K562 (cell line): Measurements from ENCODE around the gene TAS2R39. TPM values are rescaled to one million over a fixed set of nuclear protein-coding genes. Genes with fewer than 3 reads are reported as not detected.
A peak's percentile ranks its signal among the peaks of the same experiment; 100 is the strongest.

Source experiments
- ATAC-seq: fragments of 200-7000 bp; cut with Tn5 transposase; 3 replicates; pipeline ENCODE4 v1.9.1; 2020; ENCODE audit warnings: moderate library complexity
- BruUV-seq: library from RNA; stranded (reverse); fragments of 400-500 nt; replicated peaks from 2 replicates; lab custom pipeline; 2021; lab: Mats Ljungman, UMichigan
- CTCF ChIA-PET: fragments of 300-600 bp; formaldehyde crosslinking; extraction: SDS; loops from one replicate; lab custom pipeline; 2021; ENCODE audit warnings: low intra/inter-chr PET ratio; lab: Yijun Ruan, JAX
- POLR2A ChIA-PET: fragments of 300-600, 350-650 bp; sonication (Branson Sonifier 250); formaldehyde crosslinking; extraction: SDS; loops from one replicate; lab custom pipeline; 2021; ENCODE audit warnings: antibody characterized with exemption, inconsistent platforms; lab: Yijun Ruan, JAX
- DNase-seq, 4 experiments: peaks; one replicate each; pipeline versions ENCODE4 v3.0.0 to v3.0.0-alpha.2; 2011 to 2018; ENCODE audit warnings: low spot score in 3 of 4, mixed read lengths in 3 of 4; ENCODE audit errors: extremely low read depth in 1 of 4
- FAIRE-seq: peaks from 2 replicates; lab custom pipeline; 2011; peaks lifted over from hg19 to GRCh38; lab: Jason Lieb, UNC
- H2AFZ ChIP-seq: 2 replicates; pipeline ENCODE4 v1.6.0; 2011; ENCODE audit warnings: low read depth, low read length, control low read depth, inconsistent platforms
- H3K27ac ChIP-seq: fragments of 200-600 bp; 3 replicates; pipeline ENCODE4 v1.8.0; 2011; ENCODE audit warnings: low read depth, mild to moderate bottlenecking, control low read depth, inconsistent platforms, low read length, moderate library complexity, mixed read lengths; ENCODE audit errors: extremely low read depth
- H3K27me3 ChIP-seq, 2 experiments: fragments of 300-600 bp in 1 of 2; 2 replicates in 1 of 2; 3 replicates in 1 of 2; pipeline versions ENCODE4 v1.6.0 to v1.8.0; 2011; ENCODE audit warnings: inconsistent platforms in 2 of 2, low read length in 2 of 2, mild to moderate bottlenecking in 1 of 2, mixed read lengths in 1 of 2, moderate library complexity in 1 of 2; ENCODE audit not compliant: control insufficient read depth in 2 of 2, insufficient read depth in 2 of 2
- H3K36me3 ChIP-seq: fragments of 300-600 bp; 3 replicates; pipeline ENCODE4 v1.8.0; 2011; ENCODE audit warnings: mild to moderate bottlenecking, low read length, inconsistent platforms; ENCODE audit not compliant: control insufficient read depth, insufficient read depth
- H3K4me1 ChIP-seq, 2 experiments: fragments of 200-600 bp in 1 of 2; replicated peaks in 1 of 2; 2 replicates in 1 of 2; 3 replicates in 1 of 2; pipeline versions ENCODE4 v1.5.1 to v1.8.0; 2011; ENCODE audit warnings: inconsistent platforms in 2 of 2, low read length in 2 of 2, mild to moderate bottlenecking in 1 of 2, mixed read lengths in 1 of 2, moderate library complexity in 1 of 2; ENCODE audit not compliant: control insufficient read depth in 2 of 2, insufficient read depth in 2 of 2
- H3K4me2 ChIP-seq: 2 replicates; pipeline ENCODE4 v1.6.1; 2011; ENCODE audit warnings: low read length, control low read depth, inconsistent platforms, mixed read lengths; ENCODE audit not compliant: insufficient read depth
- H3K4me3 ChIP-seq: fragments of 200-600 bp; sonication (generic), shearing (Covaris generic); 2 replicates; pipeline ENCODE4 v1.5.1; 2016; ENCODE audit warnings: control low read depth, inconsistent platforms
- H3K79me2 ChIP-seq: fragments of 200-600 bp; 3 replicates; pipeline ENCODE4 v1.8.0; 2011; ENCODE audit warnings: low read length, inconsistent platforms; ENCODE audit not compliant: control insufficient read depth, insufficient read depth
- H3K9ac ChIP-seq, 2 experiments: 2 replicates each; pipeline versions ENCODE4 v1.6.0 to v1.6.1; 2011; ENCODE audit warnings: low read depth in 2 of 2, low read length in 2 of 2, control low read depth in 1 of 2, inconsistent platforms in 1 of 2, mild to moderate bottlenecking in 1 of 2, mixed read lengths in 1 of 2; ENCODE audit not compliant: insufficient read depth in 1 of 2
- H3K9me1 ChIP-seq: one replicate; pipeline ENCODE4 v1.6.0; 2011; ENCODE audit warnings: inconsistent platforms, mild to moderate bottlenecking, low read length, moderate library complexity; ENCODE audit not compliant: control insufficient read depth, insufficient read depth
- H3K9me3 ChIP-seq: replicated peaks from 2 replicates; pipeline ENCODE4 v1.5.1; 2011; ENCODE audit warnings: low read depth, low read length, inconsistent platforms; ENCODE audit not compliant: control insufficient read depth, insufficient read depth
- H4K20me1 ChIP-seq: replicated peaks from 2 replicates; pipeline ENCODE4 v1.6.1; 2011; ENCODE audit warnings: low read length, inconsistent platforms, mixed read lengths; ENCODE audit not compliant: control insufficient read depth, insufficient read depth
- BRF1 ChIP-seq: IDR thresholded peaks from 3 replicates; pipeline ENCODE4 v1.6.1; 2011; ENCODE audit warnings: borderline replicate concordance, mild to moderate bottlenecking; ENCODE audit not compliant: insufficient read length; ENCODE audit errors: extremely low read depth
- CBFA2T2 ChIP-seq: fragments of 450-650 bp; conservative IDR thresholded peaks from 2 replicates; pipeline ENCODE4 v1.6.1; 2017; ENCODE audit warnings: mild to moderate bottlenecking
- SIN3A ChIP-seq, 2 experiments: fragments of 150-350 bp in 1 of 2; IDR thresholded peaks; 2 replicates each; pipeline ENCODE4 v1.6.1; 2011 to 2016; ENCODE audit warnings: borderline replicate concordance in 2 of 2, low read depth in 2 of 2, low read length in 2 of 2, mild to moderate bottlenecking in 2 of 2, moderate library complexity in 2 of 2; ENCODE audit not compliant: control insufficient read depth in 1 of 2
- YY1 ChIP-seq, 3 experiments: IDR thresholded peaks; 2 replicates each; pipeline ENCODE4 v1.6.1; 2011; ENCODE audit warnings: low read length in 2 of 3, mild to moderate bottlenecking in 2 of 3, moderate library complexity in 2 of 3, borderline replicate concordance in 1 of 3, control low read depth in 1 of 3, low read depth in 1 of 3; ENCODE audit not compliant: insufficient read depth in 3 of 3, insufficient replicate concordance in 2 of 3, control insufficient read depth in 1 of 3, insufficient read length in 1 of 3; ENCODE audit errors: extremely low read depth in 1 of 3
- ZNF316 ChIP-seq: fragments of 450-650 bp; IDR thresholded peaks from 2 replicates; pipeline ENCODE4 v1.6.1; 2016
- WGBS: fragments of 100-300 bp; shearing (Covaris generic); methylation state at CpG from one replicate; pipeline ENCODE4 v1.1.6; 2016; ENCODE audit warnings: low coverage, mixed read lengths; ENCODE audit not compliant: insufficient coverage; ENCODE audit errors: missing lambda C conversion rate; 5-methylcytosine and 5-hydroxymethylcytosine counted together
- in situ Hi-C: fragments of 300-500 bp; cut with MboI; formaldehyde crosslinking; loops from 4 replicates; pipeline ENCODE4 v1.15.0; 2018; ENCODE audit warnings: inconsistent platforms, mixed read lengths
- intact Hi-C: fragments of 100-400 bp; cut with micrococcal nuclease; formaldehyde crosslinking; loops from 2 replicates; pipeline ENCODE4 v1.14.2; 2022
- polyA plus RNA-seq, 8 experiments: library from polyadenylated mRNA; depleted of rRNA in 4 of 8; stranded (reverse) in 5 of 8; unstranded in 3 of 8; fragments of >200 nt; fragmentation: Nextera tagmentation in 2 of 8; fragmentation: Illumina TruSeq in 1 of 8; extraction: Ambion mirVana in 2 of 8; extraction: Trizol in 1 of 8; gene quantifications; 2 replicates each; pipeline versions ENCODE4 v1.2.1 to v1.2.3, GENCODE V29; 2011 to 2014; ENCODE audit warnings: inconsistent platforms in 1 of 8, missing spikeins in 1 of 8
- total RNA-seq, 7 experiments: library from RNA; depleted of rRNA in 6 of 7; stranded (reverse); fragments of >200 nt in 6 of 7; fragmentation: Illumina TruSeq in 2 of 7; extraction: Trizol in 2 of 7; gene quantifications; 2 replicates each; pipeline versions ENCODE4 v1.2.1 to v1.2.3, GENCODE V29; 2011 to 2021; ENCODE audit warnings: low replicate concordance in 1 of 7
- TF ChIP-seq, protein P1 (sequence below): fragments of 450-650 bp; formaldehyde crosslinking; IDR thresholded peaks from 2 replicates; pipeline ENCODE4 v1.4.0; 2020; ENCODE audit warnings: mild to moderate bottlenecking, mixed read lengths
- TF ChIP-seq, protein P2 (sequence below): sonication (generic); formaldehyde crosslinking; IDR thresholded peaks from 2 replicates; pipeline ENCODE4 v1.8.0; 2022; ENCODE audit warnings: mild to moderate bottlenecking, missing genetic modification reagents

Gene TAS2R39
- total and polyA plus RNA-seq, 9 of the 15 experiments (the other 6 are each of a cell fraction or from before 2014, with no cell fraction given), result not detected

DNA sequence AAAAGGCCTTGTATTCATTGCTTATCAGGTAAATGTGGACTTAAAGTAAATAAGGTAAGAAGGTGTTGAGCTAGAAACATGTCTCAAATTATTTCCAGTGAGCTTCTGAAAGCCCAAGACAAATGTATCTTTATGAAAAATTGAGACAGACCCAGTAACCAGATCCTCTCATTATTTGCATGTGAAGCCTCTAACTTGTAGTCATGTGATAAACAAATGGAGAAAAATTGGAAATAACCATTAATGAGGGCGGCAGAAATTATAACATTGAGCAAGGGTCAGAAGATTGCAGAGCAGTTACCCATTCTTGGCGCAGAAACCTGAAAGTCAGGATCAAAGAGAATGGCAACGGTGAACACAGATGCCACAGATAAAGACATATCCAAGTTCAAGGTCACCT lies 38.5 kb downstream of the TAS2R39 start, which contains the start of gene TAS2R40:
TSS of gene TAS2R40 (plus strand) at position 301 of the 400 bp plus-strand sequence. CDS start at position 343, 42 bp downstream.
- H3K9me3 ChIP-seq, result no peaks in the 10 kb centered on the region
- no peak within 1 kb of the TSS for H3K4me2 ChIP-seq
- no peaks in the 10 kb centered on the region for H4K20me1 ChIP-seq
- H3K9ac ChIP-seq, result no peak within 1 kb of the TSS
- no peaks in the 10 kb centered on the region for H3K4me1 ChIP-seq
- no peak within 1 kb of the TSS for H3K4me3 ChIP-seq
- H3K79me2 ChIP-seq, result no peaks in the 10 kb centered on the region
- 2% methylated on average over 3 of the region's 3 CpGs for WGBS
- FAIRE-seq (no peak), DNase-seq (no peak), ATAC-seq (no peak)
- H3K27me3 ChIP-seq, result peaks cover 23 to 38% of the 10 kb centered on the region in 2 experiments; a peak in 4 of 5 replicates
- H2AFZ ChIP-seq, result no peak within 1 kb of the TSS
- intact Hi-C loops (no loop called here), in situ Hi-C loops (loop anchor here (5.0 to 10.0 kb wide), 2 partner anchors 364 to 597 kb away; partner anchors contain the start of gene EPHB6)
- H3K9me1 ChIP-seq, result no peaks in the 10 kb centered on the region
- no peak within 1 kb of the TSS for H3K27ac ChIP-seq
- POLR2A ChIA-PET, result no interaction called here
- no peaks in the 10 kb centered on the region for H3K36me3 ChIP-seq
- no TSS peak for BruUV-seq
- CTCF ChIA-PET, result interaction anchor here (0.6 to 1.1 kb wide), 2 partner anchors 94 to 213 kb away, joined by 3 read pairs; partner anchors contain the start of gene CLCN1
- TF ChIP-seq, protein P1, sequence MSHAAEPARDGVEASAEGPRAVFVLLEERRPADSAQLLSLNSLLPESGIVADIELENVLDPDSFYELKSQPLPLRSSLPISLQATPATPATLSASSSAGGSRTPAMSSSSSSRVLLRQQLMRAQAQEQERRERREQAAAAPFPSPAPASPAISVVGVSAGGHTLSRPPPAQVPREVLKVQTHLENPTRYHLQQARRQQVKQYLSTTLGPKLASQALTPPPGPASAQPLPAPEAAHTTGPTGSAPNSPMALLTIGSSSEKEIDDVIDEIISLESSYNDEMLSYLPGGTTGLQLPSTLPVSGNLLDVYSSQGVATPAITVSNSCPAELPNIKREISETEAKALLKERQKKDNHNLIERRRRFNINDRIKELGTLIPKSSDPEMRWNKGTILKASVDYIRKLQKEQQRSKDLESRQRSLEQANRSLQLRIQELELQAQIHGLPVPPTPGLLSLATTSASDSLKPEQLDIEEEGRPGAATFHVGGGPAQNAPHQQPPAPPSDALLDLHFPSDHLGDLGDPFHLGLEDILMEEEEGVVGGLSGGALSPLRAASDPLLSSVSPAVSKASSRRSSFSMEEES (CRISPR knock-in tag), result peak; percentile 35; the same call in 1 of the 2 replicates
- no peak for TF ChIP-seq BRF1
- TF ChIP-seq, all 486 proteins: peak for 1

DNA sequence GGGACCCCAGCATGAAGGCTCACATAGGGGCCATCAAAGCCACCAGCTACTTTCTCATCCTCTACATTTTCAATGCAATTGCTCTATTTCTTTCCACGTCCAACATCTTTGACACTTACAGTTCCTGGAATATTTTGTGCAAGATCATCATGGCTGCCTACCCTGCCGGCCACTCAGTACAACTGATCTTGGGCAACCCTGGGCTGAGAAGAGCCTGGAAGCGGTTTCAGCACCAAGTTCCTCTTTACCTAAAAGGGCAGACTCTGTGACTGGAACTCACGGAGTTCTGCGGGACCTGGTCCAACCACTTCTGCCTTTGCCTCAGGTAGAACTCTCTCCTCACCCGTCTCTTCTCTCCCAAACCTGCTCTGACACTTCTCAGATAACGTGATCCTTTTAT lies 39.6 kb downstream of the TAS2R39 start:
- no peak for DNase-seq
- ChIA-PET POLR2A (no interaction called here), CTCF (interaction anchor here (0.9 kb wide), 1 partner anchor 215 kb away, joined by 3 read pairs; no protein-coding TSS in a partner anchor)
- no peaks in the 10 kb centered on the region for H4K20me1 ChIP-seq
- no peak overlapping the region for H3K27ac ChIP-seq
- in situ Hi-C loops (loop anchor here (5.0 to 10.0 kb wide), 2 partner anchors 365 to 598 kb away; partner anchors contain the start of gene EPHB6), intact Hi-C loops (no loop called here)
- H3K9me3 ChIP-seq, result no peaks in the 10 kb centered on the region
- H3K4me3 ChIP-seq, result no peak overlapping the region
- no peaks in the 10 kb centered on the region for H3K79me2 ChIP-seq
- H3K9ac ChIP-seq, result no peak overlapping the region
- H3K9me1 ChIP-seq, result no peaks in the 10 kb centered on the region
- FAIRE-seq, result no peak
- no peaks in the 10 kb centered on the region for H3K4me1 ChIP-seq
- no peak overlapping the region for H3K4me2 ChIP-seq
- H2AFZ ChIP-seq, result no peak overlapping the region
- H3K36me3 ChIP-seq, result no peaks in the 10 kb centered on the region
- peak; percentile 64 for ATAC-seq
- H3K27me3 ChIP-seq, result peaks cover 28 to 43% of the 10 kb centered on the region in 2 experiments; a peak in 4 of 5 replicates
- no TSS peak for BruUV-seq
- 3% methylated on average over 7 of the region's 7 CpGs for WGBS
- TF ChIP-seq YY1 (IDR thresholded peaks at IDR 0.05; ENCODE audit: borderline replicate concordance in 1 of 3, control insufficient read depth in 1 of 3, extremely low read depth in 1 of 3, insufficient read depth in 3 of 3, insufficient read length in 1 of 3, insufficient replicate concordance in 2 of 3, low read depth in 1 of 3, low read length in 2 of 3), result peak in 2 of 3 experiments; percentile 59 to 88
- TF ChIP-seq CBFA2T2, result no peak
- TF ChIP-seq ZNF316, result peak; percentile 32; the same call in 1 of the 2 replicates
- TF ChIP-seq, protein P2, sequence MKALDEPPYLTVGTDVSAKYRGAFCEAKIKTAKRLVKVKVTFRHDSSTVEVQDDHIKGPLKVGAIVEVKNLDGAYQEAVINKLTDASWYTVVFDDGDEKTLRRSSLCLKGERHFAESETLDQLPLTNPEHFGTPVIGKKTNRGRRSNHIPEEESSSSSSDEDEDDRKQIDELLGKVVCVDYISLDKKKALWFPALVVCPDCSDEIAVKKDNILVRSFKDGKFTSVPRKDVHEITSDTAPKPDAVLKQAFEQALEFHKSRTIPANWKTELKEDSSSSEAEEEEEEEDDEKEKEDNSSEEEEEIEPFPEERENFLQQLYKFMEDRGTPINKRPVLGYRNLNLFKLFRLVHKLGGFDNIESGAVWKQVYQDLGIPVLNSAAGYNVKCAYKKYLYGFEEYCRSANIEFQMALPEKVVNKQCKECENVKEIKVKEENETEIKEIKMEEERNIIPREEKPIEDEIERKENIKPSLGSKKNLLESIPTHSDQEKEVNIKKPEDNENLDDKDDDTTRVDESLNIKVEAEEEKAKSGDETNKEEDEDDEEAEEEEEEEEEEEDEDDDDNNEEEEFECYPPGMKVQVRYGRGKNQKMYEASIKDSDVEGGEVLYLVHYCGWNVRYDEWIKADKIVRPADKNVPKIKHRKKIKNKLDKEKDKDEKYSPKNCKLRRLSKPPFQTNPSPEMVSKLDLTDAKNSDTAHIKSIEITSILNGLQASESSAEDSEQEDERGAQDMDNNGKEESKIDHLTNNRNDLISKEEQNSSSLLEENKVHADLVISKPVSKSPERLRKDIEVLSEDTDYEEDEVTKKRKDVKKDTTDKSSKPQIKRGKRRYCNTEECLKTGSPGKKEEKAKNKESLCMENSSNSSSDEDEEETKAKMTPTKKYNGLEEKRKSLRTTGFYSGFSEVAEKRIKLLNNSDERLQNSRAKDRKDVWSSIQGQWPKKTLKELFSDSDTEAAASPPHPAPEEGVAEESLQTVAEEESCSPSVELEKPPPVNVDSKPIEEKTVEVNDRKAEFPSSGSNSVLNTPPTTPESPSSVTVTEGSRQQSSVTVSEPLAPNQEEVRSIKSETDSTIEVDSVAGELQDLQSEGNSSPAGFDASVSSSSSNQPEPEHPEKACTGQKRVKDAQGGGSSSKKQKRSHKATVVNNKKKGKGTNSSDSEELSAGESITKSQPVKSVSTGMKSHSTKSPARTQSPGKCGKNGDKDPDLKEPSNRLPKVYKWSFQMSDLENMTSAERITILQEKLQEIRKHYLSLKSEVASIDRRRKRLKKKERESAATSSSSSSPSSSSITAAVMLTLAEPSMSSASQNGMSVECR (CRISPR knock-in tag), result no peak
- TF ChIP-seq SIN3A (IDR thresholded peaks at IDR 0.05; ENCODE audit: borderline replicate concordance in 2 of 2, control insufficient read depth in 1 of 2, low read depth in 2 of 2, low read length in 2 of 2), result no peak
